Omental fat pad (tissue), 4 donors: ENCODE measurements around the gene GPR176. TPM values are rescaled to one million over a fixed set of nuclear protein-coding genes. Genes with fewer than 3 reads are reported as not detected.
"Not testable (repeated sequence)": the region's sequence is repeated elsewhere in the genome, so short reads cannot be mapped to it uniquely, and the experiment has no call there.

Source experiments
- ATAC-seq: fragments of 150-250 bp; one replicate; pipeline ENCODE4 v1.9.1; 2016; ENCODE audit warnings: mild to moderate bottlenecking, moderate library complexity; ENCODE audit not compliant: low FRiP score
- DNase-seq: peaks from one replicate; pipeline ENCODE4 v3.0.0-alpha.2; 2019; ENCODE audit warnings: low spot score
- total RNA-seq, 4 donors: library from RNA; depleted of rRNA; stranded (reverse); fragments of >200 nt; gene quantifications; one replicate each; pipeline ENCODE4 v1.1.0, GENCODE V29; 2016
- TF ChIP-seq, protein P1 (sequence below), 3 donors: fragments of 450-650 bp; IDR thresholded peaks; one replicate each; pipeline ENCODE4 v1.5.1; 2016 to 2017; ENCODE audit warnings: antibody characterized with exemption in 3 of 3, mild to moderate bottlenecking in 3 of 3, moderate library complexity in 2 of 3

GPR176 gene
- total RNA-seq, 4 donors from 2014 or later, result 5.6 to 23.9 (median 11.7) TPM

DNA sequence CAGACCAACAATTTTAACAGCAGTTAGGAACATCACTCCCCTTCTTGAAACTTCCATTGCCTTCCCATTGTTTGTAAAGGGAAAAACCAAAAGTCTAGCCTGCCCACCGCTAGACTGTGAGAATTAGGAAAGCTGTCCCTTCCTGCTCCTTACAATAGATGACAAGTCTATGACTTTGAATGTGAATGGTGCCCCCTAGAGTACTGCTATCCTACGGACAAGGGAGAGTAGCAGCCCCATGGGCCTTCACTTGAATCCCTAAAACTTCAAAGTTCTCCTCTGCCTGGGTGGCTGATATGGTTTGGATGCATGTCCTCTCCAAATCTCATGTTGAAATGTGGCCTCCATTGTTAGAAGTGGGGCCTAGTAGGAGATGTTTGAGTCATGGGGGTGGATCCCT lies 96.4 kb downstream of the GPR176 start:
- no peak for DNase-seq
- ATAC-seq, result no peak
- TF ChIP-seq, protein P1, sequence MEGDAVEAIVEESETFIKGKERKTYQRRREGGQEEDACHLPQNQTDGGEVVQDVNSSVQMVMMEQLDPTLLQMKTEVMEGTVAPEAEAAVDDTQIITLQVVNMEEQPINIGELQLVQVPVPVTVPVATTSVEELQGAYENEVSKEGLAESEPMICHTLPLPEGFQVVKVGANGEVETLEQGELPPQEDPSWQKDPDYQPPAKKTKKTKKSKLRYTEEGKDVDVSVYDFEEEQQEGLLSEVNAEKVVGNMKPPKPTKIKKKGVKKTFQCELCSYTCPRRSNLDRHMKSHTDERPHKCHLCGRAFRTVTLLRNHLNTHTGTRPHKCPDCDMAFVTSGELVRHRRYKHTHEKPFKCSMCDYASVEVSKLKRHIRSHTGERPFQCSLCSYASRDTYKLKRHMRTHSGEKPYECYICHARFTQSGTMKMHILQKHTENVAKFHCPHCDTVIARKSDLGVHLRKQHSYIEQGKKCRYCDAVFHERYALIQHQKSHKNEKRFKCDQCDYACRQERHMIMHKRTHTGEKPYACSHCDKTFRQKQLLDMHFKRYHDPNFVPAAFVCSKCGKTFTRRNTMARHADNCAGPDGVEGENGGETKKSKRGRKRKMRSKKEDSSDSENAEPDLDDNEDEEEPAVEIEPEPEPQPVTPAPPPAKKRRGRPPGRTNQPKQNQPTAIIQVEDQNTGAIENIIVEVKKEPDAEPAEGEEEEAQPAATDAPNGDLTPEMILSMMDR (IDR thresholded peaks at IDR 0.05), result no peak

DNA sequence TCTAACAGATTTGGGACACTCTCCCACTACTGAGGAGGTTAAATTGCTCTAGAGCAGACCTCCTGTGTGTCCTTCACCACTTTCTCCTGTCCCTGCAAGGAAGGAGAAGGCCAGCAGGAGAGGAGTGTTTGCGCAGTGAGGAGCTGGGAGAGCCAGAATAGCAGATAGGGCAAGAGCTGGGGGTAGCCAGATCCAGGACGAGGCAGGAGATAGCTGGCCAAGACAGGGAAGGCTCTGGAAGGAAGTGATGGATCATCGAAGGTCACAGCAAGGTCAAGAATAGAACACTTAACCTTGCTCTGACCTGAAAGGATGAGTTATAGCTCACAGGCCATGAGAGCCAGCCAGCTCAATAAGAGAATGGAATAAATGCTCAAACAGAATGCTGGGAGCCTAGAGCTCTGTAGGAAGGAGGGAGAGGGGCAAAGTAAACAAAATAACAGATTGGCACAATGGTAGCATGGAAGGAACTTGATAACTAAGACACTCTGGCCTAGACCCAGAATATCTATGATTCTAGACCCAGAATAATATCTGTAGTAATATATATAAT lies 99.9 kb downstream of the GPR176 start:
- DNase-seq, result no peak
- TF ChIP-seq, protein P1 (IDR thresholded peaks at IDR 0.05), result no peak
- no peak for ATAC-seq

DNA sequence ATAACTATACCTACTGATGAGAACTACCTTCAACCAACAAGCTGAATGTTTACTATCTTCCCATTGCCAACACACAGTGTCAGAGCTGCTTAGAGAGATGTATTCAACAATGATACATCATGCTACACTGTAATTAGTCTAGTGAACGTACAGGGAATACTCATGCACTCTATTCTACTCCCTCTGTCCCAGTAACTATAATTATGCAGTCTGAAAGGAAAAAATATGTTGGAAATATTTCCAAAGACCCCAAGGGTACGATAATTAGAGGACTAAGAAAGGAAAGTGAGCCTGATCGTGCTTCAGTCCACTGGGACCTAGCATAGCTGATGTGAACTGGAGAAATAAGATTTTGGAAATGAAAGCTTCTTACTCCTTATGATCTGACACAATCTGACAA lies 100.5 kb downstream of the GPR176 start:
- no peak for DNase-seq
- TF ChIP-seq, protein P1 (IDR thresholded peaks at IDR 0.05), result no peak
- ATAC-seq, result no peak

DNA sequence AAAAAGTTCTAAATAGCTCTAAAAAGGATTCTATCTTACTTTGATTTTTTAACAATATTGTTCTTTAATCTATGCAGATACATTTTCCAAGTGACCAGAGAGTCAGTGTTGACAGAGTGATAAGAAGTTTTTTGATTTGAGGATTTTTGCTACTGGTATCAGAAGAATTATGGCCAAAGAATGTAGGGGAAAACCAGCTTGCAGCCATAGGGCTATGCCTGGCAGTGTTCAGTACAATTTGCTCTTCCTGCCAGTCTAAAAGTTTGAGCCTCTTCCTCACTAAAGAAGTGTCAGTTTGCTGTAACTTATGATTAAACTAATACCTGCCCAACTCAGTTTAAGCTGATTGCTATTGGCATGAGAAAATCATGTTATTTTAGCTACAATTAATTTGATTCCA lies 102.2 kb downstream of the GPR176 start:
- ATAC-seq, result no peak
- DNase-seq, result no peak
- TF ChIP-seq, protein P1 (IDR thresholded peaks at IDR 0.05), result no peak

DNA sequence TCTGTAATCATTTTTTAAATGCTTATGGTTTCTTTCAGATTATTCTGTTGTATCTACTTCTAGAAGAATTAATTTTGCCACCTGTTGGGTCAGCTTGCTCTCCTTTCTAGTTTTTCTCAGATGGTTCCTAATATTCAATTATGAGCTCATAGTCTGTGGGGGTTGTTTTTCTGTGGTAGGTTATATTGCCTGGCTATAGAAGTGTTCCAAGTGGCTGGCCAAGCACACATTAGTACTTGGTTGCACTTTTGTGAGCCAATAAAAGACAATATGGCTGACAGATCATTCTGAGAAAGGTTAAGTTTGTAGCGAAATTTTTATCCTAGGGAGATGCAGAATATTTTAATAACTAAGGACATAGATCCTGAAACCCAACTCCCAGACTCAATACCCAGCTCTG lies 105.6 kb downstream of the GPR176 start:
- TF ChIP-seq, protein P1 (IDR thresholded peaks at IDR 0.05), result no peak
- ATAC-seq (no peak), DNase-seq (no peak)

DNA sequence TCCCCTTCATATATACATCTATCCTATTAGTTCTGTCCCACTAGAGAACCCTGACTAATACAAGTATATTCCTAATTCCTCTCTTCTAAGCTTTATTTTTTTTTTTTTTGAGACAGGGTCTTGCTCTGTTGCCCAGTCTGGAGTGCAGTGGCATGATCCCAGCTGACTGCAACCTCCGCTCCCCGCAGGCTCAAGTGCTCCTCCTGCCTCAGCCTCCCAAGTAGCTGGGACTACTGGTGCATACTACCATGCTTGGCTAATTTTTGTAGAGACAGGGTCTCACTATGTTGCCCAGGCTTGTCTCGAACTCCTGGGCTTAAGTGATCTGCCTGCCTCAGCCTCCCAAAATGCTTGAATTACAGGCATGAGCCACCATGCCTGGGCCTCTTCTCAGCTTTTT lies 107.4 kb downstream of the GPR176 start:
- DNase-seq, ATAC-seq: not testable (repeated sequence)

DNA sequence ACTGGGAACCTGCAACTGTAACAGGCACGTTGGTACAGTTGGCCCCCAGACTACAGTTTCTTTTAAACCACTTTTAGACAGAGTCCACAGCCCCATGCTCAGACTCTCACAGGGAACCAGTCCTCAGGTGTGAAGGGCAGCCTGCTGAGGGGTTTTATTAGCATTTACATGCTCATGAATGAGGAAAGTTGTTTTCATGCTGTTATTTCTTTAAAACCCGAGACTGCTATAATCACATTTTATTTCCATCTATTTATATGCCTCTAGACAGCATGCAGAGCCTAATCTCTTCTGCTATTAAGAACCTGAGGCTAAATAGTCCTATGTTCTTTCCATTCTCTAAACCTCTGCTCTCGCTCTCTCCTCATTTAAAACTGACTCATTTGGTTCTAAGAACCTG lies 111.2 kb downstream of the GPR176 start:
- ATAC-seq, result no peak
- TF ChIP-seq, protein P1 (IDR thresholded peaks at IDR 0.05), result no peak
- no peak for DNase-seq

DNA sequence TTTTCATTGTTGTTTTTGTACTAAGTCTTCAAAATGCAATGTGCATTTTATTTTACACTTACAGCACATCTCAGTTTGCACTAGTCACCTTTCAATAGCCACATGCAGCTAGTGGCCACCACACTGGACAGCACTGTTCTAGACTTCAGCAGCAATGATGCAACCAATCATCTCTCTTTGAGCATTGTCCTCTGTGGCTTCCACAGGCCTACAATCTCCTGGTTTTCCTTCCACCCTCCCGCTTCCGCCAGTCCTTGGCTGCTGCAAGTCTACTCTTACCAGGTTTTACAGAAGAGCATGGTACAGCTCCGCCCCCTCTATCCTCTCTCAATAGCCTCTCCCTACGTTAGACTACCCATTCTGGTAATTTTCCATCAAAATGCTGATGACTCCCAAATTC lies 112.3 kb downstream of the GPR176 start:
- DNase-seq (no peak), ATAC-seq (no peak)
- TF ChIP-seq, protein P1 (IDR thresholded peaks at IDR 0.05), result no peak
